HCT116 (cell line): ENCODE data around the gene RIOX2.

Source experiments
- CEBPB ChIP-seq: IDR thresholded peaks from 2 replicates; pipeline ENCODE4 v1.6.1; 2012; ENCODE audit warnings: low read depth
- ELF1 ChIP-seq: IDR thresholded peaks from 2 replicates; pipeline ENCODE4 v1.6.1; 2012; ENCODE audit warnings: low read depth, borderline replicate concordance
- EZH2 ChIP-seq: fragments of 200-600 bp; sonication (generic); IDR thresholded peaks from 2 replicates; pipeline ENCODE4 v1.6.1; 2017; ENCODE audit warnings: antibody characterized with exemption, mixed run types
- JUND ChIP-seq: IDR thresholded peaks from 2 replicates; pipeline ENCODE4 v1.6.1; 2012
- POLR2A ChIP-seq: IDR thresholded peaks from 2 replicates; pipeline ENCODE4 v1.7.0; 2011; ENCODE audit warnings: borderline replicate concordance; ENCODE audit not compliant: insufficient read depth, insufficient read length; ENCODE audit errors: extremely low read depth
- POLR2AphosphoS5 ChIP-seq: IDR thresholded peaks from 2 replicates; pipeline ENCODE4 v1.6.1; 2011; ENCODE audit warnings: mild to moderate bottlenecking, low read depth, low read length, moderate library complexity
- RAD21 ChIP-seq: IDR thresholded peaks from 2 replicates; pipeline ENCODE4 v1.6.1; 2012; ENCODE audit warnings: low read depth, mild to moderate bottlenecking
- SRF ChIP-seq: IDR thresholded peaks from 2 replicates; pipeline ENCODE4 v1.6.1; 2012; ENCODE audit warnings: low read depth
- TCF7L2 ChIP-seq: IDR thresholded peaks from 2 replicates; pipeline ENCODE4 v1.7.0; 2011; ENCODE audit warnings: borderline replicate concordance, inconsistent platforms; ENCODE audit not compliant: insufficient read depth, insufficient read length; ENCODE audit errors: extremely low read depth
- ZNF274 ChIP-seq: fragments of 200-500 bp; sonication (Bioruptor generic); IDR thresholded peaks from 2 replicates; pipeline ENCODE4 v1.6.1; 2014; ENCODE audit warnings: mild to moderate bottlenecking, low read depth, low read length, inconsistent platforms
- TF ChIP-seq, protein P1 (sequence below), 3 experiments: fragments of 200-600 bp in 1 of 3; sonication (generic) in 1 of 3; IDR thresholded peaks in 2 of 3; conservative IDR thresholded peaks in 1 of 3; 2 replicates each; pipeline ENCODE4 v1.5.1; 2012 to 2017; ENCODE audit warnings: low read depth in 2 of 3, low read length in 2 of 3, antibody characterized with exemption in 1 of 3, borderline replicate concordance in 1 of 3, control low read depth in 1 of 3, mild to moderate bottlenecking in 1 of 3, mixed read lengths in 1 of 3, mixed run types in 1 of 3, moderate library complexity in 1 of 3; ENCODE audit not compliant: insufficient read depth in 1 of 3
- TF ChIP-seq, protein P2 (sequence below): IDR thresholded peaks from 2 replicates; pipeline ENCODE4 v1.6.1; 2012; ENCODE audit warnings: low read depth
- TF ChIP-seq, protein P3 (sequence below): IDR thresholded peaks from 2 replicates; pipeline ENCODE4 v1.6.1; 2011; ENCODE audit warnings: mild to moderate bottlenecking, low read length, moderate library complexity; ENCODE audit not compliant: insufficient replicate concordance; ENCODE audit errors: extremely low read depth

DNA sequence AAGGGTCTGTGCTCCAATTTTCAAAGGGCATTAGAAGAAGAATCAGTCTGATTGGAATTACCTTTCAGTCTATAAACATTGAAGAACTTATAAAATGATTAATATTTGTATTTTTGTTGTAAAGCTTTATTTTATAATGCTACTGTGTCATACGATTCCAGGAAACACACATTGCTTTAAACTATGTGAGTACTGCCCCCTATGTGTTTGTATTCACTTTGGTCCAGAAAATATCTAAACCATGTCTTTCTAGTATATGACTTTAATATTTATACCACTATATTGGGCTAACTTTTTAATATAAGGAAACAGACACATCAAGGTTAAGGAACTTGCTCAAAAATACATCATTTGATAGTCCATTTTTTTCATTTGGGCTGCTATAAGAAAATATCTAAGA, 3.2 kb upstream of the RIOX2 start:
- TF ChIP-seq, protein P1, sequence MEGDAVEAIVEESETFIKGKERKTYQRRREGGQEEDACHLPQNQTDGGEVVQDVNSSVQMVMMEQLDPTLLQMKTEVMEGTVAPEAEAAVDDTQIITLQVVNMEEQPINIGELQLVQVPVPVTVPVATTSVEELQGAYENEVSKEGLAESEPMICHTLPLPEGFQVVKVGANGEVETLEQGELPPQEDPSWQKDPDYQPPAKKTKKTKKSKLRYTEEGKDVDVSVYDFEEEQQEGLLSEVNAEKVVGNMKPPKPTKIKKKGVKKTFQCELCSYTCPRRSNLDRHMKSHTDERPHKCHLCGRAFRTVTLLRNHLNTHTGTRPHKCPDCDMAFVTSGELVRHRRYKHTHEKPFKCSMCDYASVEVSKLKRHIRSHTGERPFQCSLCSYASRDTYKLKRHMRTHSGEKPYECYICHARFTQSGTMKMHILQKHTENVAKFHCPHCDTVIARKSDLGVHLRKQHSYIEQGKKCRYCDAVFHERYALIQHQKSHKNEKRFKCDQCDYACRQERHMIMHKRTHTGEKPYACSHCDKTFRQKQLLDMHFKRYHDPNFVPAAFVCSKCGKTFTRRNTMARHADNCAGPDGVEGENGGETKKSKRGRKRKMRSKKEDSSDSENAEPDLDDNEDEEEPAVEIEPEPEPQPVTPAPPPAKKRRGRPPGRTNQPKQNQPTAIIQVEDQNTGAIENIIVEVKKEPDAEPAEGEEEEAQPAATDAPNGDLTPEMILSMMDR (IDR thresholded peaks at IDR 0.05 in 2 of 3, conservative IDR thresholded peaks at IDR 0.05 in 1 of 3; ENCODE audit: borderline replicate concordance in 1 of 3, insufficient read depth in 1 of 3, low read depth in 2 of 3, low read length in 2 of 3): peak; percentile 3 to 23 (median 18); a peak in 2 of 6 replicates
- TF ChIP-seq ZNF274: no peak
- TF ChIP-seq EZH2: no peak
- TF ChIP-seq POLR2A: no peak
- TF ChIP-seq CEBPB: no peak
- TF ChIP-seq, protein P2, sequence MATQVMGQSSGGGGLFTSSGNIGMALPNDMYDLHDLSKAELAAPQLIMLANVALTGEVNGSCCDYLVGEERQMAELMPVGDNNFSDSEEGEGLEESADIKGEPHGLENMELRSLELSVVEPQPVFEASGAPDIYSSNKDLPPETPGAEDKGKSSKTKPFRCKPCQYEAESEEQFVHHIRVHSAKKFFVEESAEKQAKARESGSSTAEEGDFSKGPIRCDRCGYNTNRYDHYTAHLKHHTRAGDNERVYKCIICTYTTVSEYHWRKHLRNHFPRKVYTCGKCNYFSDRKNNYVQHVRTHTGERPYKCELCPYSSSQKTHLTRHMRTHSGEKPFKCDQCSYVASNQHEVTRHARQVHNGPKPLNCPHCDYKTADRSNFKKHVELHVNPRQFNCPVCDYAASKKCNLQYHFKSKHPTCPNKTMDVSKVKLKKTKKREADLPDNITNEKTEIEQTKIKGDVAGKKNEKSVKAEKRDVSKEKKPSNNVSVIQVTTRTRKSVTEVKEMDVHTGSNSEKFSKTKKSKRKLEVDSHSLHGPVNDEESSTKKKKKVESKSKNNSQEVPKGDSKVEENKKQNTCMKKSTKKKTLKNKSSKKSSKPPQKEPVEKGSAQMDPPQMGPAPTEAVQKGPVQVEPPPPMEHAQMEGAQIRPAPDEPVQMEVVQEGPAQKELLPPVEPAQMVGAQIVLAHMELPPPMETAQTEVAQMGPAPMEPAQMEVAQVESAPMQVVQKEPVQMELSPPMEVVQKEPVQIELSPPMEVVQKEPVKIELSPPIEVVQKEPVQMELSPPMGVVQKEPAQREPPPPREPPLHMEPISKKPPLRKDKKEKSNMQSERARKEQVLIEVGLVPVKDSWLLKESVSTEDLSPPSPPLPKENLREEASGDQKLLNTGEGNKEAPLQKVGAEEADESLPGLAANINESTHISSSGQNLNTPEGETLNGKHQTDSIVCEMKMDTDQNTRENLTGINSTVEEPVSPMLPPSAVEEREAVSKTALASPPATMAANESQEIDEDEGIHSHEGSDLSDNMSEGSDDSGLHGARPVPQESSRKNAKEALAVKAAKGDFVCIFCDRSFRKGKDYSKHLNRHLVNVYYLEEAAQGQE: no peak
- no peak for TF ChIP-seq TCF7L2
- peak; percentile 16; the same call in 1 of the 2 replicates for TF ChIP-seq RAD21
- TF ChIP-seq, protein P3, sequence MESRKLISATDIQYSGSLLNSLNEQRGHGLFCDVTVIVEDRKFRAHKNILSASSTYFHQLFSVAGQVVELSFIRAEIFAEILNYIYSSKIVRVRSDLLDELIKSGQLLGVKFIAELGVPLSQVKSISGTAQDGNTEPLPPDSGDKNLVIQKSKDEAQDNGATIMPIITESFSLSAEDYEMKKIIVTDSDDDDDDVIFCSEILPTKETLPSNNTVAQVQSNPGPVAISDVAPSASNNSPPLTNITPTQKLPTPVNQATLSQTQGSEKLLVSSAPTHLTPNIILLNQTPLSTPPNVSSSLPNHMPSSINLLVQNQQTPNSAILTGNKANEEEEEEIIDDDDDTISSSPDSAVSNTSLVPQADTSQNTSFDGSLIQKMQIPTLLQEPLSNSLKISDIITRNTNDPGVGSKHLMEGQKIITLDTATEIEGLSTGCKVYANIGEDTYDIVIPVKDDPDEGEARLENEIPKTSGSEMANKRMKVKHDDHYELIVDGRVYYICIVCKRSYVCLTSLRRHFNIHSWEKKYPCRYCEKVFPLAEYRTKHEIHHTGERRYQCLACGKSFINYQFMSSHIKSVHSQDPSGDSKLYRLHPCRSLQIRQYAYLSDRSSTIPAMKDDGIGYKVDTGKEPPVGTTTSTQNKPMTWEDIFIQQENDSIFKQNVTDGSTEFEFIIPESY: no peak
- TF ChIP-seq SRF: no peak
- TF ChIP-seq JUND: no peak
- TF ChIP-seq POLR2AphosphoS5: no peak
- no peak for TF ChIP-seq ELF1
